GM19397 (cell line): ENCODE data around the gene CCNG2.
"Not testable (repeated sequence)": the region's sequence is repeated elsewhere in the genome, so short reads cannot be mapped to it uniquely, and the experiment has no call there.

Source experiments
- ATAC-seq: cut with Tn5 transposase; IDR thresholded peaks from one replicate; pipeline ENCODE4 v1.9.1; 2021; ENCODE audit warnings: mild to moderate bottlenecking, moderate library complexity; ENCODE audit not compliant: unreplicated experiment

Gene CCNG2

GRCh38 chr4:77156912-77157858 is at the start of gene CCNG2:
Gene CCNG2, plus strand, starts transcription at chr4:77157207. Its CDS starts 1,326 bp downstream, at chr4:77158533.
- ATAC-seq: peak; percentile 33

GRCh38 chr4:77110730-77111129 is 46.3 kb upstream of the CCNG2 start:
- ATAC-seq: no peak

- no peak for ATAC-seq
Measured at GRCh38 chr4:77113069-77113468, 43.9 kb upstream of the CCNG2 start.

- no peak for ATAC-seq
Measured at GRCh38 chr4:77117721-77118120, 39.3 kb upstream of the CCNG2 start.

- no peak for ATAC-seq
Measured at GRCh38 chr4:77120886-77121508, 36.0 kb upstream of the CCNG2 start.

GRCh38 chr4:77121736-77122240 is 35.2 kb upstream of the CCNG2 start:
- ATAC-seq: no peak

GRCh38 chr4:77122656-77123055 is 34.4 kb upstream of the CCNG2 start:
- ATAC-seq: no peak

- no peak for ATAC-seq
Measured at GRCh38 chr4:77123411-77123810, 33.6 kb upstream of the CCNG2 start.

GRCh38 chr4:77124576-77124975 is 32.4 kb upstream of the CCNG2 start:
- no peak for ATAC-seq

GRCh38 chr4:77125961-77126360 is 31.0 kb upstream of the CCNG2 start:
- ATAC-seq: no peak

GRCh38 chr4:77126809-77127208 is 30.2 kb upstream of the CCNG2 start:
- ATAC-seq: peak; percentile 81

- ATAC-seq: peak; percentile 35
Measured at GRCh38 chr4:77127215-77127614, 29.8 kb upstream of the CCNG2 start.

- ATAC-seq: no peak
Measured at GRCh38 chr4:77127837-77128621, 29.0 kb upstream of the CCNG2 start.

- no peak for ATAC-seq
Measured at GRCh38 chr4:77132652-77133312, 24.2 kb upstream of the CCNG2 start.

- ATAC-seq: not testable (repeated sequence)
Measured at GRCh38 chr4:77137448-77137847, 19.6 kb upstream of the CCNG2 start.

- ATAC-seq: no peak
Measured at GRCh38 chr4:77141964-77142645, 14.9 kb upstream of the CCNG2 start.

GRCh38 chr4:77142646-77143028 is 14.4 kb upstream of the CCNG2 start:
- ATAC-seq: no peak

GRCh38 chr4:77143091-77143490 is 13.9 kb upstream of the CCNG2 start:
- ATAC-seq: no peak

GRCh38 chr4:77145842-77146185 is 11.2 kb upstream of the CCNG2 start:
- ATAC-seq: no peak
